Measurements from ENCODE around the gene CPD.

DNA sequence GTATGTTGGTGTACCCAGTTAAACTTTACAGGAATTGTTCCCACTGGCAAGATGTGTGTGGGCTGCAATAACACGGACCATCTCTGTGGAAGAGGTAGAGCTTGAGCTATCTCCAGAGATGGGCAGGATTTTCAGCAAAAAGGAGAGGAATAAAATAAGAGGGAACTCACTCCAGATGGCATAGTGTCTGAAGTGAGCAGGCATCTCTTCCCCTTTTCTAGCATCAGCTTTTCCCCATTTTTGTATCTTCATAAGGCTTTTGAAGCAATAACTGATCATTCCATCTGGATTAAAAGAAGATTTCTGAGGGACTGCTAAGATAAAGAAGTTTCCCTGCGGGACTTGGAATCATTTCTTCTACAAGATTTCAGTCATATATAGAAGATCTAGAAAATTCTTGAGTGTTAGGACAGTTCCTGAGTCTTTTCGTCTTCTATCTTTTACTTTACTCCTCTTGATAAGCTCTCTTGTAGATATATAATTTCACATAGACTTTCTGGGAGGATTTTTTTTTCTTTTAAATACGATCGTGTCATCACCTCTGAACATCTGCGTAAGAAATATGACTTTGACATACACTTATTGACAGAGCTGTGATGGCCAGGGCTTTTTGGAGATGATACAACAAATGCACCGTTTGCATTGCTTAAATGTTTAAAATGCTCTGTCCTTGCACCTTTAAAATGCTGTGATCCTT, 2.1 kb downstream of the CPD start:
- TF ChIP-seq POLR2AphosphoS5 (IDR thresholded peaks at IDR 0.05; ENCODE audit: low read depth, low read length) (no peak), POLR2A (IDR thresholded peaks at IDR 0.05; ENCODE audit: low read depth, low read length) (no peak)
